Naive B cell (primary cell): Measurements from ENCODE around the gene HOXD9. TPM values are rescaled to one million over a fixed set of nuclear protein-coding genes. Genes with fewer than 3 reads are reported as not detected.
A peak's percentile ranks its signal among the peaks of the same experiment; 100 is the strongest.

Experiments
- ATAC-seq, 2 donors: fragments of 150-1000 bp; cut with Tn5 transposase; 2 replicates each; pipeline ENCODE4 v1.10.0; 2021; ENCODE audit warnings: low read depth in 2 of 2, mild to moderate bottlenecking in 2 of 2, moderate library complexity in 2 of 2
- DNase-seq: peaks from one replicate; pipeline ENCODE4 v3.0.0; 2022
- H3K27ac Mint-ChIP-seq, 6 donors: one replicate each; pipeline ENCODE4 v1.8.0; 2020 to 2022; ENCODE audit warnings: mild to moderate bottlenecking in 6 of 6, mixed read lengths in 6 of 6, moderate library complexity in 5 of 6, inconsistent platforms in 2 of 6
- H3K27me3 Mint-ChIP-seq, 3 donors: one replicate each; pipeline ENCODE4 v1.8.0; 2021 to 2022; ENCODE audit warnings: mixed read lengths in 3 of 3, mild to moderate bottlenecking in 1 of 3
- H3K36me3 Mint-ChIP-seq, 2 donors: one replicate each; pipeline ENCODE4 v1.8.0; 2020 to 2022; ENCODE audit warnings: mixed read lengths in 2 of 2, inconsistent platforms in 1 of 2, mild to moderate bottlenecking in 1 of 2
- H3K4me1 Mint-ChIP-seq, 3 donors: one replicate each; pipeline ENCODE4 v1.8.0; 2020 to 2022; ENCODE audit warnings: mixed read lengths in 3 of 3, inconsistent platforms in 1 of 3, mild to moderate bottlenecking in 1 of 3, moderate library complexity in 1 of 3
- H3K4me3 Mint-ChIP-seq, 8 donors: one replicate each; pipeline ENCODE4 v1.8.0; 2020 to 2022; ENCODE audit warnings: mild to moderate bottlenecking in 8 of 8, mixed read lengths in 8 of 8, moderate library complexity in 8 of 8, inconsistent platforms in 2 of 8
- H3K9me3 Mint-ChIP-seq, 7 donors: one replicate each; pipeline ENCODE4 v1.8.0; 2020 to 2022; ENCODE audit warnings: mixed read lengths in 7 of 7, mild to moderate bottlenecking in 5 of 7, inconsistent platforms in 2 of 7, moderate library complexity in 1 of 7
- polyA plus RNA-seq, 6 donors: library from polyadenylated mRNA; unstranded; fragments of 300-500 nt; fragmentation: Illumina TruSeq; gene quantifications; one replicate each; pipeline ENCODE4 v1.2.3, GENCODE V29; 2021; ENCODE audit warnings: low read depth in 6 of 6

HOXD9 gene
- polyA plus RNA-seq, 6 donors from 2014 or later: not detected

GRCh38 chr2:176096986-176097819 is 25.3 kb upstream of the HOXD9 start:
- Mint-ChIP-seq H3K27ac (peak overlapping the region in 2 of 6 donors; percentile 5 to 84), H3K36me3 (peaks cover 0 to 5% of the 10 kb centered on the region in 2 donors), H3K27me3 (peaks cover 68 to 92% (median 84%) of the 10 kb centered on the region in 3 donors), H3K4me3 (peak overlapping the region; percentile 63 to 86 (median 74)), H3K4me1 (peaks cover 25 to 28% (median 27%) of the 10 kb centered on the region in 3 donors), H3K9me3 (peaks cover 0 to 24% (median 11%) of the 10 kb centered on the region in 7 donors)
- ATAC-seq (peak; percentile 65 to 77), DNase-seq (peak; percentile 39)

GRCh38 chr2:176097820-176098365 is 24.6 kb upstream of the HOXD9 start:
- Mint-ChIP-seq H3K4me1 (peaks cover 21 to 28% (median 27%) of the 10 kb centered on the region in 3 donors), H3K36me3 (peaks cover 0 to 7% of the 10 kb centered on the region in 2 donors), H3K27ac (peak overlapping the region in 3 of 6 donors; percentile 5 to 60 (median 28)), H3K27me3 (peaks cover 75 to 96% (median 87%) of the 10 kb centered on the region in 3 donors), H3K4me3 (peak overlapping the region; percentile 63 to 86 (median 74)), H3K9me3 (peaks cover 0 to 25% (median 11%) of the 10 kb centered on the region in 7 donors)
- DNase-seq (no peak), ATAC-seq (no peak)

- ATAC-seq (no peak), DNase-seq (no peak)
- H3K9me3 Mint-ChIP-seq: peaks cover 0 to 24% (median 11%) of the 10 kb centered on the region in 7 donors
- peaks cover 18 to 26% (median 25%) of the 10 kb centered on the region in 3 donors for H3K4me1 Mint-ChIP-seq
- peaks cover 77 to 96% (median 89%) of the 10 kb centered on the region in 3 donors for H3K27me3 Mint-ChIP-seq
- H3K4me3 Mint-ChIP-seq: peak overlapping the region in 4 of 8 donors; percentile 25 to 82 (median 61)
- peaks cover 0 to 7% of the 10 kb centered on the region in 2 donors for H3K36me3 Mint-ChIP-seq
- peak overlapping the region in 3 of 6 donors; percentile 27 to 92 (median 86) for H3K27ac Mint-ChIP-seq
Measured at GRCh38 chr2:176098366-176099158, 24.0 kb upstream of the HOXD9 start.

GRCh38 chr2:176099159-176099727 is 23.3 kb upstream of the HOXD9 start:
- Mint-ChIP-seq H3K4me3 (peak overlapping the region in 2 of 8 donors; percentile 49 to 73), H3K27me3 (peaks cover 77 to 96% (median 89%) of the 10 kb centered on the region in 3 donors), H3K9me3 (peaks cover 0 to 20% (median 11%) of the 10 kb centered on the region in 7 donors), H3K36me3 (peaks cover 0 to 7% of the 10 kb centered on the region in 2 donors), H3K27ac (peak overlapping the region in 3 of 6 donors; percentile 27 to 92 (median 86)), H3K4me1 (peaks cover 14 to 23% (median 20%) of the 10 kb centered on the region in 3 donors)
- DNase-seq (no peak), ATAC-seq (no peak)

DNA sequence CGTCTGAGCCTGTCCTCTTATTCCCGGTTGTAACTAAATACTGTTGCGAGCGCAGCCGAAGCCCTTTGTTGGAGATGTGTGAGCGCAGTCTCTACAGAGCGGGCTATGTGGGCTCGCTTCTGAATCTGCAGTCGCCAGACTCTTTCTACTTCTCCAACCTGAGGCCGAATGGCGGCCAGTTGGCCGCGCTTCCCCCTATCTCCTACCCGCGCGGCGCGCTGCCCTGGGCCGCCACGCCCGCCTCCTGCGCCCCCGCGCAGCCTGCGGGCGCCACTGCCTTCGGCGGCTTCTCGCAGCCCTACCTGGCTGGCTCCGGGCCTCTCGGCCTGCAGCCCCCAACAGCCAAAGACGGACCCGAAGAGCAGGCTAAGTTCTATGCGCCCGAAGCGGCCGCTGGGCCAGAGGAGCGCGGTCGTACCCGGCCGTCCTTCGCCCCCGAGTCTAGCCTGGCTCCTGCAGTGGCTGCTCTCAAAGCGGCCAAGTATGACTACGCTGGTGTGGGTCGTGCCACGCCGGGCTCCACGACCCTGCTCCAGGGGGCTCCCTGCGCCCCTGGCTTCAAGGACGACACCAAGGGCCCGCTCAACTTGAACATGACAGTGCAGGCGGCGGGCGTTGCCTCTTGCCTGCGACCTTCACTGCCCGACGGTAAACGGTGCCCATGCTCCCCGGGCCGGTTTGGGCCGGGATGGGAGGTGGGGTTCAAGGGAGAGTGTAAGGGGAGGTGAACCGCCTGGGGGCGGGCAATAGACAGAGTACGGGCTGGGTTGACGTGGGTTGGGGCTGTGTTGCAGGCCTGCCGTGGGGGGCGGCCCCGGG is 22.6 kb upstream of the HOXD9 start, which contains the start of gene HOXD12:
HOXD12 (plus strand) TSS at position 68 of the 819 bp plus-strand sequence; CDS start at position 75, 7 bp downstream.
- peak within 1 kb of the TSS in 4 of 8 donors; percentile 33 to 73 (median 46) for H3K4me3 Mint-ChIP-seq
- peaks cover 74 to 96% (median 89%) of the 10 kb centered on the region in 3 donors for H3K27me3 Mint-ChIP-seq
- H3K9me3 Mint-ChIP-seq: peaks cover 0 to 13% (median 11%) of the 10 kb centered on the region in 7 donors
- H3K4me1 Mint-ChIP-seq: peaks cover 16 to 26% (median 25%) of the 10 kb centered on the region in 3 donors
- DNase-seq (no peak), ATAC-seq (no peak)
- H3K36me3 Mint-ChIP-seq: peaks cover 0 to 7% of the 10 kb centered on the region in 2 donors
- H3K27ac Mint-ChIP-seq: peak within 1 kb of the TSS in 3 of 6 donors; percentile 27 to 92 (median 86)

DNA sequence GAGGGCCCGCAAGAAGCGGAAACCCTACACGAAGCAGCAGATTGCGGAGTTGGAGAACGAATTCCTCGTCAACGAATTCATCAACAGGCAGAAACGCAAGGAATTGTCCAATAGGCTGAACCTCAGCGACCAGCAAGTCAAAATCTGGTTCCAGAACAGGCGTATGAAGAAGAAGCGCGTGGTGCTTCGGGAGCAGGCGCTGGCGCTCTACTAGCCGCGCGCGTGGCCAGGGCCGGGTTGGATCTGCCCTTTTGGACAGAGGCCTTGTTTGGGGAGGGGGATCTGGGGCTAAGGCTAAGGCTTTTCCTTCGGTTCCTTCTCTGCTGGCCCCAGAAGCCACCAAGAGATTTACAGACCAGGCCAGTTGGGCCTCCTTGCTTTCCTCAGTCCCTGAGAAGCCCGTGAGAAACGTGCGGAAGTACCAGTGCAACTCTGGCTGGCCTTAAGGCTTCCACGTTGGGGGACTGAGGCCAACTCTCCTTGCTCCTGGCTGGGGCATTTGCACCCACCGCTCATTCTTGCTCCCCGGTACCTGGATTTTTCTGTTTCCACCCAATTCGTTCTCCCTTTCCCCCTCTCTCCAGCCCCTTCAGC is 21.9 kb upstream of the HOXD9 start:
- Mint-ChIP-seq H3K4me1 (peaks cover 22 to 32% (median 32%) of the 10 kb centered on the region in 3 donors), H3K4me3 (peak overlapping the region in 4 of 8 donors; percentile 28 to 57 (median 38)), H3K9me3 (peaks cover 0 to 13% (median 8%) of the 10 kb centered on the region in 7 donors), H3K36me3 (peaks cover 0 to 7% of the 10 kb centered on the region in 2 donors), H3K27ac (peak overlapping the region in 2 of 6 donors; percentile 66 to 86), H3K27me3 (peaks cover 72 to 96% (median 89%) of the 10 kb centered on the region in 3 donors)
- DNase-seq: no peak
- ATAC-seq: no peak

DNA sequence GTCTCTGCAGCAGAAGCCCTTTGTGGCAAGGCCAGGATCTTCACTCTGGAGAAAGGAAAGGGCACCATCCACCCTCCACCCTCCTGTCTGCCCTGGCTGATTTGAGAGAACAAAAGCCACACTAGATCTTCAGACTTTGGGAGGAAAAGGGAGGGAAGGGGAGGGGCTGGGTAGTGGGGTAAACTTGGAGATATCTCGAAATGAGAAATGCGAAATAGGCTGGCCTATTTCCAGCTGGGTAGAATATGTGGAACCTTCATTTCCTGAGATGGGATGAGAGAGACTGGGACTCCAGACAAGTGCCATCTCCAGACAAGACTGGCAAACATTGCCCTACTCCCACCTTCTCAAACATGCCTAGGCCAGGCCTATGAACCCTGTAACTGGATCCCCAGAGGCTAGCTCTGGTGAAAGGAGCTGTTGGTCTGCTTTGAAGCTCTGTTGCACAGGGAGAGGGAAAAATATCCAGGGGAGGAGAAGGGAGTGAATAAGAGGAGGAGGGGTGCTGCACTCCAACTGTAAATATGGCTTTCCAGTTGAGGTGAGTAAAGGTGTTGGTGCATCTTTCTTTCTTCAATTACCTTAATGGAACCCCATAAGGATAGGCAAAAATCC is 21.2 kb upstream of the HOXD9 start:
- no peak for DNase-seq
- peaks cover 0 to 14% of the 10 kb centered on the region in 2 donors for H3K36me3 Mint-ChIP-seq
- H3K9me3 Mint-ChIP-seq: peaks cover 0 to 17% (median 8%) of the 10 kb centered on the region in 7 donors
- no peak for ATAC-seq
- peaks cover 28 to 38% (median 37%) of the 10 kb centered on the region in 3 donors for H3K4me1 Mint-ChIP-seq
- peak overlapping the region in 1 of 8 donors; percentile 57 for H3K4me3 Mint-ChIP-seq
- peak overlapping the region in 2 of 6 donors; percentile 41 to 66 for H3K27ac Mint-ChIP-seq
- peaks cover 72 to 97% (median 93%) of the 10 kb centered on the region in 3 donors for H3K27me3 Mint-ChIP-seq

DNA sequence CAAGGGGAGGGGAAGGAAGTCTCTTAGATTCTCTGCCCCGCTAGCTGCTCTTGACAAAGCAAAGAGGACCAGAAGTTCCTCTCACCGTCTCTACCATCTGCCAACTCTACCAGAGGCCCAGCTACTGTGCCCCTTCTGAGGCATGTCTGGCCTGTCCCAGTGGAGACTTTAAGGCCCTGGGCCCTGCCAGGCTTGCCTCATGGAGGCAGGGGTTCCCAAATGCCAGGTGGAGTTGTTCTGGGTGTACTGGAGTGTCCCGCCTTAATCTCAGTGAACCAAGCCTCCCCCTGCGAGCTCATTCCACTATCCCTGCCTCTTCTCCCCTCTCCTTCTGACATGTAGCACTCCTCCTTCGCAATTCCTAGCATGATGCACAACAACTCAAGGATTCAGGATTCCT is 20.7 kb upstream of the HOXD9 start:
- H3K36me3 Mint-ChIP-seq: peaks cover 0 to 17% of the 10 kb centered on the region in 2 donors

DNA sequence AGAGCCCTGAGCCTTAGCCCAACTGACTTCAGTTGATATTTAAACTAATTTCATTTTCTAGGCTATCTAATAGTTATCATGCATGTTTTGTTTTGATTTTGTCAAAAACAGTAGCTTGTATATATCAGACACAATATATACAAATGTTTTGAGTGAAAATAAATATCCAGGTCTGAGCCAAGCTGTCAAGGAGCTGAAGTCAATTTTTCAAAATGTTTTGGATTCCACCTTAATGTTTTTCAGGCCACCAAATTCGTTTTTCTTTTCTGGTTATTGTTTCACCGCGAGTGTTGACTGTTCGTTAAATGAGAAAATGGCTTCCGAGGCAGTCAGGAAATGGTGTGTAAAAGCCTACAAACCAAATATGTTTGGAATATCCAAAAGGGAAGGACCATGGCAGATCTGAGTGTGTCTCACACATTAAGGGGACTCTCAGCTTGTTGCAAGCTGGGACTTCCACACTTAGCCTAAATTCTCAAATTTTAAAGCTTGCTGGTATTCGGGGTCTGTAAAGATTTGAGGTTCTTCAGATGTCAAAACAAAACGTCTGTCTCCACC is 20.1 kb upstream of the HOXD9 start:
- peak overlapping the region in 1 of 8 donors; percentile 12 for H3K4me3 Mint-ChIP-seq
- H3K36me3 Mint-ChIP-seq: peaks cover 0 to 17% of the 10 kb centered on the region in 2 donors
- H3K4me1 Mint-ChIP-seq: peaks cover 22 to 32% (median 31%) of the 10 kb centered on the region in 3 donors
- H3K27ac Mint-ChIP-seq: peak overlapping the region in 1 of 6 donors; percentile 88
- no peak for ATAC-seq
- H3K27me3 Mint-ChIP-seq: peaks cover 68 to 90% (median 87%) of the 10 kb centered on the region in 3 donors
- peaks cover 0 to 18% (median 7%) of the 10 kb centered on the region in 7 donors for H3K9me3 Mint-ChIP-seq
- DNase-seq: no peak

More for the DNA sequence above, 20.7 kb upstream of the HOXD9 start:
- Mint-ChIP-seq H3K9me3 (peaks cover 0 to 18% (median 8%) of the 10 kb centered on the region in 7 donors), H3K27ac (peak overlapping the region in 1 of 6 donors; percentile 88), H3K4me1 (peaks cover 26 to 37% (median 34%) of the 10 kb centered on the region in 3 donors), H3K27me3 (peaks cover 69 to 95% (median 92%) of the 10 kb centered on the region in 3 donors), H3K4me3 (peak overlapping the region in 1 of 8 donors; percentile 57)
- DNase-seq (no peak), ATAC-seq (no peak)

- DNase-seq (no peak), ATAC-seq (no peak)
- Mint-ChIP-seq H3K27me3 (peaks cover 60 to 82% (median 79%) of the 10 kb centered on the region in 3 donors), H3K4me3 (peak overlapping the region in 1 of 8 donors; percentile 4), H3K36me3 (peaks cover 0 to 17% of the 10 kb centered on the region in 2 donors), H3K9me3 (peaks cover 0 to 18% (median 6%) of the 10 kb centered on the region in 7 donors), H3K27ac (peak overlapping the region in 1 of 6 donors; percentile 44), H3K4me1 (peaks cover 16 to 24% (median 24%) of the 10 kb centered on the region in 3 donors)
Measured at GRCh38 chr2:176103194-176103593, 19.3 kb upstream of the HOXD9 start.
